ENCODE data around the gene CDC42EP2.
"Not testable (repeated sequence)": the region's sequence is repeated elsewhere in the genome, so short reads cannot be mapped to it uniquely, and the experiment has no call there.

The CDC42EP2 gene

GRCh38 chr11:65321828-65322485 lies 7.3 kb downstream of the CDC42EP2 start:
- peak; percentile 55 for DNase-seq

- DNase-seq, result no peak
These were observed 9.1 kb downstream of the CDC42EP2 start for GRCh38 chr11:65323813-65324212.

- no peak for DNase-seq
These were observed 10.8 kb downstream of the CDC42EP2 start for GRCh38 chr11:65325435-65325834.

GRCh38 chr11:65327021-65327420 lies 12.4 kb downstream of the CDC42EP2 start:
- no peak for DNase-seq

- no peak for DNase-seq
These were observed 14.8 kb downstream of the CDC42EP2 start for GRCh38 chr11:65329478-65329877.

- DNase-seq, result peak; percentile 88
These were observed 15.3 kb downstream of the CDC42EP2 start for GRCh38 chr11:65329944-65330403.

- DNase-seq, result no peak
These were observed 15.9 kb downstream of the CDC42EP2 start for GRCh38 chr11:65330544-65330943.

GRCh38 chr11:65332591-65332990 lies 17.9 kb downstream of the CDC42EP2 start:
- DNase-seq, result not testable (repeated sequence)

GRCh38 chr11:65334696-65335295 lies 20.1 kb downstream of the CDC42EP2 start:
- no peak for DNase-seq

- DNase-seq, result no peak
These were observed 24.0 kb downstream of the CDC42EP2 start for GRCh38 chr11:65338676-65339075.

- DNase-seq, result no peak
These were observed 25.6 kb downstream of the CDC42EP2 start for GRCh38 chr11:65340226-65340625.

- no peak for DNase-seq
These were observed 27.2 kb downstream of the CDC42EP2 start for GRCh38 chr11:65341856-65342255.

GRCh38 chr11:65351511-65351910 lies 36.8 kb downstream of the CDC42EP2 start:
- DNase-seq, result no peak

GRCh38 chr11:65352783-65353182 lies 38.1 kb downstream of the CDC42EP2 start:
- DNase-seq, result no peak

GRCh38 chr11:65353376-65353775 lies 38.7 kb downstream of the CDC42EP2 start:
- no peak for DNase-seq

- no peak for DNase-seq
These were observed 39.2 kb downstream of the CDC42EP2 start for GRCh38 chr11:65353900-65354264.

- peak; percentile 99 for DNase-seq
These were observed 39.8 kb downstream of the CDC42EP2 start, which contains the start of gene TIGD3 for GRCh38 chr11:65354265-65355012. Gene TIGD3 (plus strand): TSS chr11:65354751. CDS start chr11:65355809, 1,058 bp downstream.

GRCh38 chr11:65355013-65355775 lies 40.5 kb downstream of the CDC42EP2 start:
- DNase-seq, result peak; percentile 49

GRCh38 chr11:65355776-65356393 lies 41.2 kb downstream of the CDC42EP2 start:
- peak; percentile 53 for DNase-seq

GRCh38 chr11:65356394-65356972 lies 41.8 kb downstream of the CDC42EP2 start:
- DNase-seq, result no peak

GRCh38 chr11:65357856-65358356 lies 43.2 kb downstream of the CDC42EP2 start:
- no peak for DNase-seq
